Right cardiac atrium (tissue), 5 donors: ENCODE measurements around the gene DIP2C. TPM values are rescaled to one million over a fixed set of nuclear protein-coding genes. Genes with fewer than 3 reads are reported as not detected.

Source experiments
- ATAC-seq, 2 donors: fragments of 200-7000 bp; cut with Tn5 transposase; one replicate each; pipeline versions ENCODE4 v1.8.0 to v1.9.1; 2020; ENCODE audit warnings: moderate library complexity in 2 of 2, mild to moderate bottlenecking in 1 of 2
- DNase-seq, 3 donors: peaks; one replicate each; pipeline ENCODE4 v3.0.0-alpha.2; 2020
- H3K27ac ChIP-seq: one replicate; pipeline ENCODE4 v1.5.1; 2013; ENCODE audit warnings: mild to moderate bottlenecking, low read length, control low read depth, moderate library complexity
- H3K27me3 ChIP-seq: one replicate; pipeline ENCODE4 v1.6.1; 2013; ENCODE audit not compliant: control insufficient read depth, insufficient read depth
- H3K4me1 ChIP-seq: one replicate; pipeline ENCODE4 v1.6.1; 2013; ENCODE audit warnings: low read length; ENCODE audit not compliant: control insufficient read depth, insufficient read depth
- H3K4me3 ChIP-seq: one replicate; pipeline ENCODE4 v1.5.1; 2013; ENCODE audit warnings: low read length, control low read depth
- H3K9me3 ChIP-seq: one replicate; pipeline ENCODE4 v1.6.1; 2013; ENCODE audit warnings: low read length; ENCODE audit not compliant: control insufficient read depth
- WGBS: extraction: QIAGEN DNeasy Blood & Tissue Kit; methylation state at CpG from one replicate; pipeline ENCODE4 v1.1.7; 2013; 5-methylcytosine and 5-hydroxymethylcytosine counted together
- intact Hi-C, 4 donors: fragments of 100-400 bp; cut with DNase I; formaldehyde crosslinking; loops; one replicate each; pipeline versions ENCODE4 v1.11.0 to v1.14.0; 2022 to 2023
- microRNA-seq, 2 donors: library from miRNA; unstranded; fragments of <30 nt; microRNA quantifications; one replicate each; pipeline ENCODE4 v1.2.0, GENCODE V29; 2020 to 2021
- polyA plus RNA-seq: library from polyadenylated mRNA; stranded (reverse); fragments of 200-250 nt; gene quantifications from one replicate; pipeline ENCODE4 v1.2.3, GENCODE V29; 2013
- total RNA-seq, 4 donors: library from RNA; stranded (reverse); fragmentation: NEBNext Ultra II Directional; extraction: Animal tissue kit (Norgen Biotek cat#: 25700); gene quantifications; one replicate each; pipeline ENCODE4 v1.2.1, GENCODE V29; 2021
- donor health status: healthy with polysubstance abuse.
- donor health status: DM: no; HTN: yes; CAD: no.
- donor health status: DM: no; HTN: no; CAD: no.
- donor health status: DM: no; HTN: yes; CAD: no; lungs with severe emphysema.
- donor health status: DM: yes; HTN: yes; CAD: no.

DIP2C gene
- total and polyA plus RNA-seq, 5 donors = 7.9 to 31.5 (median 25.5) TPM

DNA sequence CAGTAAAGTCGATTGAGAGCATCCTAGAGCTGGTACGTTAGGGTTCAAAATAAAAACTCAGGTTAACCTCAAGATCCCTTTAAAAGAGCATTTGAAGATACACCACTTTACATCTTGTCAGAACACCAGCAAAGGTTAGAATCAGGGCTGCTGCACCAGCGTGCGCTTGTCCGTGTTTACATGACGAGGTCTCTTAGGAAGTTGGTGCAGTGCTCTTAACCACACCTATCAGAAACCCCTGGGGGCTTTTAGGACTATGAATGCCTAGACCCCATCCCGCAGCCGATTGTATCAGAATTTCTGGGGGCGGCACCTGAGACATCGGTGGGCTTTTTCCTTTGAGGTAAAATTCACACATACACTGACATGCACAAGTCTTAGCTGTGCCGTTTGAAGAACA is 456.6 kb downstream of the DIP2C start:
- Histone ChIP-seq H3K9me3 (no peaks in the 10 kb centered on the region), H3K27ac (no peak overlapping the region), H3K4me3 (no peak overlapping the region), H3K4me1 (no peaks in the 10 kb centered on the region), H3K27me3 (no peaks in the 10 kb centered on the region)
- ATAC-seq (no peak), DNase-seq (no peak)
- WGBS = 93% methylated on average over 11 of the region's 11 CpGs
- intact Hi-C loops = no loop called here

DNA sequence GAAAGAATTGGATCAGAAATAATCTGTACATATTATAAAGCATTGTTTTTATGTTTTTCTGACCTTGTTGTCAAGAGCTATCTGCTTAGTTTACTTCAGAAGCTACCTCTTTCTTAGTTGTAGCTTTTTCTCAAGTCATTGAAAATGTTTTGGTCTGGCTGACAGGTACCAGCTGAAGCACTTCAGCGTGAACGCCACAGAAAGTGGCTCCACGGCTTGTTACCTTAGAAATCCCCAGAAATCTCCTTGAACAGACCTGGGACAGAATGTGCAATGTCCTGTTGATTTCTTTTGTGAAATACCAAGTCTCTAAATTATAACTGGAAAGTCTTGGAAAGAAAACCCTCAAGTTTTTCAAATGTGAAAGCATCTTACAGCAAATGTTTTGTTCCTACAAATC is 457.4 kb downstream of the DIP2C start:
- Histone ChIP-seq H3K4me3 (no peak overlapping the region), H3K27me3 (no peaks in the 10 kb centered on the region), H3K4me1 (no peaks in the 10 kb centered on the region), H3K9me3 (no peaks in the 10 kb centered on the region), H3K27ac (no peak overlapping the region)
- intact Hi-C loops = no loop called here
- ATAC-seq = no peak
- no peak for DNase-seq
- WGBS = 94% methylated on average over 3 of the region's 3 CpGs

DNA sequence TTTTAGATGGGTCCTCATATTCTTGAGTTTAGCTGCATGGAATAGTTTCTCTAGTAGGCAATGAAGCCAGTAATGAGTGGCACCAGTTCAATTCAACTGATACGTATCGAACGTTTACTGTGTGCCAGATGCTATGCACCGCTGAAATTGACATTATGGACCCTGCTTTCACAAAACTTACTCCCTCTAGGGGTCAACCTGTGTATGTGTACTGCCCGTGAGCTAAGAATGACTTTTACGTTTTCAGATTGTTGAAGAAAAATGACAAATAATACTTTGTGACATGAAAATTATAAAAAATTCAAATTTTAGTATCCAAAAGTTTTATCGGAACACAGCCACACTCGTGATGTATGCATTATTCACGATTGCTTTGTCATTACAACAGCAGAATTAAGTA is 458.7 kb downstream of the DIP2C start:
- 88% methylated on average over 9 of the region's 9 CpGs for WGBS
- Histone ChIP-seq H3K4me1 (peaks cover under 1% of the 10 kb centered on the region), H3K9me3 (no peaks in the 10 kb centered on the region), H3K4me3 (no peak overlapping the region), H3K27me3 (no peaks in the 10 kb centered on the region), H3K27ac (no peak overlapping the region)
- ATAC-seq = no peak
- DNase-seq = no peak
- intact Hi-C loops = no loop called here

DNA sequence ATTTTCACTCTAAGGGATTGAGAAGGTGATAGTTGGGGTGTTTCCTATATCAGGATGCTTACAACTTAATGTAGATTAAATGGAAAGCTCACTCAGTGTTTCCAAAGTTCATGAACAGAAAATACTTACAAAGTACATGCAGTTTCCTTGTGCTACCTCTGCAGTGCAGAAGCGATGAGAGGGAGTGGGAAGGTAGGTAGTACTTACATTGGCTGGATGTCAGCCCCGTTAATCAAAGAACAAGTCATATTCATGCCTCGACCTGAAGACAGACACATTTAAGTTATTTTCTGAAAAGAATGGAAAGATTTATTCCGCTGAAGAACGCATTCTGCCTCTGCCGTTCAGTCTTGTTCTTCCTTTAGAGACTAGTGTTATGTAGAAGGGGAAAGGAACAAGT is 461.1 kb downstream of the DIP2C start:
- H3K9me3 ChIP-seq = no peaks in the 10 kb centered on the region
- H3K27ac ChIP-seq = no peak overlapping the region
- no peak overlapping the region for H3K4me3 ChIP-seq
- H3K27me3 ChIP-seq = no peaks in the 10 kb centered on the region
- intact Hi-C loops = no loop called here
- ATAC-seq = no peak
- 91% methylated on average over 6 of the region's 6 CpGs for WGBS
- no peak for DNase-seq
- peaks cover 2% of the 10 kb centered on the region for H3K4me1 ChIP-seq

DNA sequence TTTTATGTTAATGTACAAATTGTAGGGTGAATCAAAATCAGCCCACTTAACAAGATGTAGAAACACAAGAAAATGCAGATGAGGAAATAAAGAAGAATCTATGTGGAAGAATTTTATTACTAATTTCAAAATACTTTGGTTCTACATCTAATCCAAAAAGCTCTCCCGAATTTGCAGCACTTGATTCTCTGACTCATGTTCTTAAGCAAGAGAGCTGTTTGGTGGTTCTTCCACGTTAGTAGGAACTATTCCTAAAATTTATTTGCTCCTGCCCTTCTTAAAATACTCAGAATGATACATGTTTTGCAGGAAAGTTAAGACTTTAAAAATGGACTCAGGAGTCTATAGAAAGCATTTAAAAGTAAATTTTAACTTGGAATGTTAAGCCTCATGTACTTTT is 462.5 kb downstream of the DIP2C start:
- H3K4me1 ChIP-seq = peaks cover 2% of the 10 kb centered on the region
- DNase-seq (no peak), ATAC-seq (no peak)
- intact Hi-C loops = no loop called here
- no peaks in the 10 kb centered on the region for H3K9me3 ChIP-seq
- no peaks in the 10 kb centered on the region for H3K27me3 ChIP-seq
- H3K27ac ChIP-seq = no peak overlapping the region
- 81% methylated on average over 2 of the region's 2 CpGs for WGBS
- H3K4me3 ChIP-seq = no peak overlapping the region

DNA sequence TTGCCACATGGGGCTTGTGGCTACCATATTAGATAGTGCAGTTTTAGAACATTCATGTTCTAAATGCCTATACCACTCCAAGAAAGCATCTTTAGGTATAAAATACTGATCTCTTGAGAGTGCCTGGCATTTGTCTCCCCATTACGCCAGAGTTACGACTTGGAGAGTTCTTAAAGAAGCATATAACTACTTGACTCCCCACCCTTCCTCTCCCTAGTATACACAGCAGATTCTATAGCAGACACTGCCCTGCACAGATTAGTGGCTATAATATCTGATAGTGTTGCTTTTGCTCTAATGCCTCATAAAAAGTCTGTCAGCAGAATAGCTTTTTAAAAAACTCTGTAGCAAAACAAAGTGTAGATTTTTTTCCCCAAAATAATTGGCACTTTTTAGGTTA is 463.4 kb downstream of the DIP2C start:
- Histone ChIP-seq H3K27me3 (no peaks in the 10 kb centered on the region), H3K27ac (no peak overlapping the region), H3K4me3 (no peak overlapping the region), H3K9me3 (no peaks in the 10 kb centered on the region), H3K4me1 (peaks cover 2% of the 10 kb centered on the region)
- ATAC-seq (no peak), DNase-seq (no peak)
- 96% methylated on average over 2 of the region's 2 CpGs for WGBS
- intact Hi-C loops = no loop called here

DNA sequence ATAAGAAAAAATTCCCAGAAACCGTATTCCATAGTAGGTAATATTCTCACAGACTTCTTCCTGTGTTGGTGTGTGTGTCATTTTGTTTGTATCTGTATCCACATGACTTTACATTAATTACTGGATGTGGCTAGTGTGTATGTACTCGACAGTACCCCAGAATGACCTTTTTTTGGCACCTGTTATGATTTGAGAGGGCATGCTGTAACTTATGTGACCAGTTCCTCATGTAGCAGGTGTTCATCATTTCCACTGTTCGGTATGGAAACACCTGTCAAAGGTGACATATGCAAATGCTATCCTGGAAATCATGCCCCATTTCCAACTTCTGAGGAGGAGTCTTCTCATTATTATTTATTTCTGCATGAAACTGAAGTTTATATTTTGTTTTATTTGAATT is 464.9 kb downstream of the DIP2C start:
- intact Hi-C loops = no loop called here
- no peak for ATAC-seq
- Histone ChIP-seq H3K27ac (no peak overlapping the region), H3K4me3 (no peak overlapping the region), H3K27me3 (no peaks in the 10 kb centered on the region), H3K9me3 (no peaks in the 10 kb centered on the region), H3K4me1 (peaks cover 2% of the 10 kb centered on the region)
- 87% methylated on average over 3 of the region's 3 CpGs for WGBS
- no peak for DNase-seq

Small RNA genes lying within 50 kb of the gene (microRNA-seq; reads per million reads assigned to microRNA genes)
- 2.5 to 4.3 reads per million in 2 donors for gene MIR5699

Other genes with a start within 250 kb of the DIP2C start
- 10 to 100 TPM; 46.9 to 59.3 (median 50.5) TPM for gene LARP4B, start 242.0 kb upstream of the DIP2C start, total RNA-seq
- 12.1 TPM for gene LARP4B, start 242.0 kb upstream of the DIP2C start, polyA plus RNA-seq